Metanephros (tissue), 1 donor: ENCODE measurements around the gene AKR1C4. TPM values are rescaled to one million over a fixed set of nuclear protein-coding genes. Genes with fewer than 3 reads are reported as not detected.

Source experiments
- total RNA-seq: library from RNA; depleted of rRNA; stranded (reverse); fragments of >200 nt; gene quantifications from one replicate; pipeline ENCODE4 v1.2.3, GENCODE V29; 2014

AKR1C4 gene
- total RNA-seq, result not detected

GRCh38 chr10:5196702-5197113 lies at the start of gene AKR1C4:
AKR1C4 (plus strand) TSS chr10:5196837; CDS start chr10:5196868, 31 bp downstream.

GRCh38 chr10:5184987-5185775 lies 11.5 kb upstream of the AKR1C4 start, which contains the start of gene AKR1C8:
AKR1C8 (minus strand) TSS chr10:5185150; CDS start chr10:5185104, 46 bp downstream.

Other genes with a start within 250 kb of the AKR1C4 start
- gene AKR1C1, start 233.4 kb upstream of the AKR1C4 start, total RNA-seq, result 6.3 TPM
- 7.9 TPM for gene AKR1C2, start 193.0 kb upstream of the AKR1C4 start, total RNA-seq
- gene AKR1C3, start 102.4 kb upstream of the AKR1C4 start, total RNA-seq, result 25.2 TPM
- gene AKR1C8, start 11.7 kb upstream of the AKR1C4 start, total RNA-seq, result 0.41 TPM
- not detected for gene UCN3, start 168.1 kb downstream of the AKR1C4 start, total RNA-seq
- not detected for gene TUBAL3, start 208.0 kb downstream of the AKR1C4 start, total RNA-seq
- 121 TPM for gene NET1, start 215.7 kb downstream of the AKR1C4 start, total RNA-seq